Breast epithelium (tissue), 4 donors: ENCODE measurements around the gene MARCHF2. TPM values are rescaled to one million over a fixed set of nuclear protein-coding genes. Genes with fewer than 3 reads are reported as not detected.

ENCODE experiments used
- DNase-seq, 2 donors: peaks; one replicate each; pipeline ENCODE4 v3.0.0-alpha.2; 2019; ENCODE audit warnings: low spot score in 2 of 2
- H3K27ac ChIP-seq, 2 donors: fragments of 200-600 bp; sonication (generic) in 1 of 2; one replicate each; pipeline ENCODE4 v1.5.1; 2016 to 2019; ENCODE audit warnings: mild to moderate bottlenecking in 1 of 2
- H3K27me3 ChIP-seq, 2 donors: fragments of 200-600 bp; sonication (generic) in 1 of 2; one replicate each; pipeline versions ENCODE4 v1.5.1 to v1.6.0; 2017 to 2019; ENCODE audit warnings: control low read depth in 1 of 2, mild to moderate bottlenecking in 1 of 2
- H3K36me3 ChIP-seq: fragments of 200-600 bp; one replicate; pipeline ENCODE4 v1.5.1; 2019
- H3K4me1 ChIP-seq, 2 donors: fragments of 200-600 bp; sonication (generic); one replicate each; pipeline ENCODE4 v1.5.1; 2016 to 2019; ENCODE audit warnings: control low read depth in 1 of 2
- H3K4me3 ChIP-seq, 3 donors: fragments of 200-600 bp; sonication (generic); 1 replicate in 2 of 3; 2 replicates in 1 of 3; pipeline ENCODE4 v1.5.1; 2016 to 2019; ENCODE audit warnings: mild to moderate bottlenecking in 3 of 3, moderate library complexity in 2 of 3
- H3K9me3 ChIP-seq, 2 donors: fragments of 200-600 bp; sonication (generic) in 1 of 2; one replicate each; pipeline ENCODE4 v1.5.1; 2016 to 2019; ENCODE audit warnings: control low read depth in 1 of 2
- CTCF ChIP-seq, 3 donors: fragments of 450-650 bp; IDR thresholded peaks; one replicate each; pipeline ENCODE4 v1.5.1; 2016 to 2017; ENCODE audit warnings: antibody characterized with exemption in 3 of 3, mild to moderate bottlenecking in 3 of 3, moderate library complexity in 3 of 3
- POLR2A ChIP-seq: fragments of 450-650 bp; IDR thresholded peaks from one replicate; pipeline ENCODE4 v1.6.1; 2016; ENCODE audit warnings: antibody characterized with exemption, mild to moderate bottlenecking, moderate library complexity
- POLR2AphosphoS5 ChIP-seq, 3 donors: sonication (generic); formaldehyde crosslinking; IDR thresholded peaks; one replicate each; pipeline ENCODE4 v1.6.1; 2017; ENCODE audit warnings: antibody characterized with exemption in 3 of 3
- intact Hi-C: fragments of 100-400 bp; cut with DNase I; formaldehyde crosslinking; loops from one replicate; pipeline ENCODE4 v1.15.1; 2023; ENCODE audit warnings: low total_unique reads
- total RNA-seq, 3 donors: library from RNA; depleted of rRNA; stranded (reverse); fragments of >200 nt; gene quantifications; one replicate each; pipeline ENCODE4 v1.1.0, GENCODE V29; 2016

The MARCHF2 gene
- total RNA-seq, 3 donors from 2014 or later: 126 to 224 (median 132) TPM

GRCh38 chr19:8482696-8483095, 69.6 kb downstream of the MARCHF2 start:
- TF ChIP-seq CTCF (IDR thresholded peaks at IDR 0.05): no peak
- TF ChIP-seq POLR2A: no peak
- Histone ChIP-seq H3K27me3 (no peaks in the 10 kb centered on the region), H3K27ac (no peak overlapping the region), H3K9me3 (no peaks in the 10 kb centered on the region), H3K36me3 (peaks cover 3% of the 10 kb centered on the region), H3K4me3 (no peak overlapping the region), H3K4me1 (peaks cover 3 to 8% of the 10 kb centered on the region in 2 donors)
- no peak for DNase-seq
- intact Hi-C loops: no loop called here

- Histone ChIP-seq H3K36me3 (peaks cover 3% of the 10 kb centered on the region), H3K27me3 (no peaks in the 10 kb centered on the region), H3K9me3 (no peaks in the 10 kb centered on the region), H3K27ac (no peak overlapping the region), H3K4me3 (no peak overlapping the region), H3K4me1 (peaks cover 3 to 8% of the 10 kb centered on the region in 2 donors)
- no peak for DNase-seq
- TF ChIP-seq CTCF (IDR thresholded peaks at IDR 0.05): no peak
- TF ChIP-seq POLR2AphosphoS5 (IDR thresholded peaks at IDR 0.05): no peak
- TF ChIP-seq POLR2A: no peak
- intact Hi-C loops: no loop called here
Measured at GRCh38 chr19:8483165-8483564, 70.1 kb downstream of the MARCHF2 start.

GRCh38 chr19:8484331-8484894, 71.3 kb downstream of the MARCHF2 start:
- DNase-seq: peak in 1 of 2 donors; percentile 32
- Histone ChIP-seq H3K4me1 (peaks cover 3 to 8% of the 10 kb centered on the region in 2 donors), H3K4me3 (no peak overlapping the region), H3K27ac (no peak overlapping the region), H3K27me3 (no peaks in the 10 kb centered on the region), H3K36me3 (peaks cover 3% of the 10 kb centered on the region), H3K9me3 (no peaks in the 10 kb centered on the region)
- TF ChIP-seq POLR2A (no peak), POLR2AphosphoS5 (IDR thresholded peaks at IDR 0.05) (no peak), CTCF (IDR thresholded peaks at IDR 0.05) (no peak)
- intact Hi-C loops: no loop called here

GRCh38 chr19:8485561-8486371, 72.7 kb downstream of the MARCHF2 start:
- Histone ChIP-seq H3K9me3 (no peaks in the 10 kb centered on the region), H3K4me1 (peaks cover 3 to 8% of the 10 kb centered on the region in 2 donors), H3K36me3 (peaks cover 3% of the 10 kb centered on the region), H3K27me3 (no peaks in the 10 kb centered on the region), H3K4me3 (no peak overlapping the region), H3K27ac (no peak overlapping the region)
- no peak for TF ChIP-seq POLR2AphosphoS5 (IDR thresholded peaks at IDR 0.05)
- no peak for TF ChIP-seq POLR2A
- TF ChIP-seq CTCF (IDR thresholded peaks at IDR 0.05): no peak
- intact Hi-C loops: no loop called here
- DNase-seq: no peak

GRCh38 chr19:8486661-8487136, 73.6 kb downstream of the MARCHF2 start:
- Histone ChIP-seq H3K4me1 (no peaks in the 10 kb centered on the region), H3K27ac (peak overlapping the region in 1 of 2 donors; percentile 9)

More at GRCh38 chr19:8486661-8487136, 73.6 kb downstream of the MARCHF2 start:
- H3K27me3 ChIP-seq: no peaks in the 10 kb centered on the region
- intact Hi-C loops: no loop called here
- no peak overlapping the region for H3K4me3 ChIP-seq
- DNase-seq: no peak
- no peaks in the 10 kb centered on the region for H3K9me3 ChIP-seq
- H3K36me3 ChIP-seq: peaks cover 3% of the 10 kb centered on the region
- TF ChIP-seq POLR2A (no peak), CTCF (IDR thresholded peaks at IDR 0.05) (no peak), POLR2AphosphoS5 (IDR thresholded peaks at IDR 0.05) (no peak)
